HG03135 (cell line): Measurements from ENCODE around the gene PRRG1.
"Not testable (repeated sequence)": the region's sequence is repeated elsewhere in the genome, so short reads cannot be mapped to it uniquely, and the experiment has no call there.

ENCODE experiments used
- ATAC-seq: cut with Tn5 transposase; IDR thresholded peaks from one replicate; pipeline ENCODE4 v1.9.1; 2021; ENCODE audit warnings: mild to moderate bottlenecking, moderate library complexity; ENCODE audit not compliant: unreplicated experiment

The PRRG1 gene

DNA sequence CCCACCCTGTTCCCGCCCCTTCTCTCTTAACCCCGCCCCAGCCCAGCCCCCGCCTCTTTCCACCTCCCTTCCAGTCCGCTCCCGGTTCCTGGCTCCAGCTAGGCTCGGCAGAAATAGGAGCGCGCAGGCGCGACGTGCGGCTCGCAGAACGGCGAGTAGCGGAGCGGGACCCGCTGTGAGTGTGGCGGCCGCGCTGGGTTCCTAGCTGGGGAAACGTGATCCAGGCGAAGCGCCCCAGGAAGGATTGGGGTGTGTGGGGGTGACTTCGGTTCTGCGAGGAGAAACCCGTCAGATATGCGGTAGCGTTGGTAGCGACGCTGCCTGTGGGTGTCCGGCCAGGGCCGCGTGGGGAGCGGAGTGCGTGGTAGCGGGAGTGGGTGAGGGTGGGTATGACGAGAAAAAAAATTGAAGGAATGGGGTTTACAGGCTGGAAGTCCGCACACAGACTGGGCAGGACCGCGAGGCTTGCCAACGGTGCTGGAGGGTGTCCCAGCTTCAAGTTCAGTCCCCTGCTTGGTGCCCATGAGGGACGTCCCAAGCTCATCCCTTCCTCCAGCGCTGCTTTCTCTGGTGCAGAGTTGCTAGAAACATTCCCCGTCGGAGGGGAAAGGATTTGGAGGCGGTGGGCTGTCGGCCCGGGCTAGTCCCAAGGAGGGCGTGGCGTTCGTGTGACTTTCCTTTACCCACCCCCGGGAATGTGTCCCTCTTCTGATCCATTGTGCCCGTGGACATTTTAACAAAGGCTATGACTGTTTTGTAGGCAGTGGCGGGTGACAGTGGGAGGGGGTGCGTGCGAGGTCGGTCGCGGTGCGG is at the start of gene PRRG1:
Gene PRRG1 (plus strand): TSS at position 144 of the 813 bp plus-strand sequence. CDS start 56,886 bp downstream, outside the sequence.
- ATAC-seq = no peak

DNA sequence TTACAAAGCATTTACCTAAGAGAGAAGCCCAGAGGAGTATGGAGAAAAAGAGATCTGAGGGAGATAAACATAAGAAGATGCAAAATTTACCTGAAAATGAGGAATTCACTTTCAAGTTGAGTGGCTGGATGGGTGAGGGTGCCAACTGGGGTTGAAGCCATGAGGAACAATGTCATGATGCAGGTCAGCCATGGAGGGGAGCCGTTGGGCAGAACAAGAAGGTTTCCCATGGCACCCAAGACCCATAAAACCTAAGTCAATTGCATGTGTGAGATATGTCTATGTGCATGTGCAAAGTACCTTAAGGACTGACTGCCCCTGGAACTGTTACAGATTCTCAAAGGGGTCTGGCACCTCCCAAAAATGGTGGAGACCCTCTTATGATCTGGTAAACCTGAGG is 46.6 kb upstream of the PRRG1 start:
- ATAC-seq = no peak

DNA sequence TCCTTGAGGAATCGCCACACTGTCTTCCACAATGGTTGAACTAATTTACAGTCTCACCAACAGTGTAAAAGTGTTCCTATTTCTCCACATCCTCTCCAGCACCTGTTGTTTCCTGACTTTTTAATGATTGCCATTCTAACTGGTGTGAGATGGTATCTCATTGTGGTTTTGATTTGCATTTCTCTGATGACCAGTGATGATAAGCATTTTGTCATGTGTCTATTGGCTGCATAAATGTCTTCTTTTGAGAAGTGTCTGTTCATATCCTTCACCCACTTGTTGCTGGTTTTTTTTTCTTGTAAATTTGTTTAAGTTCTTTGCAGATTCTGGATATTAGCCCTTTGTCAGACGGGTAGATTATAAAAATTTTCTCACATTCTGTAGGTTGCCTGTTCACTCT is 43.9 kb upstream of the PRRG1 start:
- not testable (repeated sequence) for ATAC-seq

DNA sequence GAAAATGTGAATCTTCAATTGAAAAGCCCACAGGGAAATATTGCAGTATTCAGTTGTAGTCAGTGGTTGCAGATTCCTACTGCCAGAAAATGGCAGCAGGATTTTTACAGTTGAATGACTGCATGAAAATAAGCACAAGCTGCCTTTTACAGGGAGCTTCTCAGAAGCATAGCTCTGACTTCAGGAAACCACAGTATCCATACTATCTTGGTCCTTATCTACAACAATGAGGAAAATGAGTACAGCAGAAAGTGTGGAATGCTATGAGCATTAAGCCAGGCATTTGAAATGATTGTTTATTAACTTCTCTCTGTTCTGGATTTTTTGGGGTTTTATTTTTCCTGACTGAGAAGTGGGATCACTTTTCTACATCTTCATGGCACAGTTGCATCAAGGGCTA is 34.6 kb upstream of the PRRG1 start:
- no peak for ATAC-seq

DNA sequence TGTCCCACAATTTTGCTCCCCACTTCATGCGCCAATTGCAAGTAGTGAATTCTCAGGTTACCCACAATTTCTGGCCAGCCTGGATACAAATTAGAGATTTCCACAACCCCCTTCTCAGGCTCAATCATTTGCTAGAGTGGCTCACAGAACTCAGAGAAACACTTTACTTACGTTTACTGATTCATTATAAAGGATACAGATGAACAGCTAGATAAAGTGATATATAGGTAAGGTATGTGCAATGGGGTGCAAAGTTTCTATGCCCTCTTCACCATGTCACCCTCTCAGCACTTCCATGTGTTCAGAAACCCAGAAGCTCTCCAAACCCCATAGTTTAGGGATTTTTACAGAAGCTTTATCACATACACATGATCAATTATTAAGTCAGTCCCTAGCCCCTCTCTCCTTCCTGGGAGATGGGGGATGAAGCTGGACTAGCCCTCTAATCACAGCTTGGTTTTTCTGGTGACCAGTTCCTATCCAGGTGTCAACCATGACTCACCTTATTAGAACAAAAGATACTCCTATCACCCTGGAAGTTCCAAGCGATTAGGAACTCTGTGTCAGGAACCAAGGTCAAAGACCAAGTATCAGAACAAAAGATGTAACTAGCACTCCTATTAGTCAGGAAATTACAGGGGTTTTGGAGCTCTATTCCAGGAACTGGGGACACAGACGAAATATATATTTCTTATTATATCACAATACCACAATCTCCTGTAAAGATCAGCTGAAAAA is 33.5 kb upstream of the PRRG1 start:
- ATAC-seq = no peak

DNA sequence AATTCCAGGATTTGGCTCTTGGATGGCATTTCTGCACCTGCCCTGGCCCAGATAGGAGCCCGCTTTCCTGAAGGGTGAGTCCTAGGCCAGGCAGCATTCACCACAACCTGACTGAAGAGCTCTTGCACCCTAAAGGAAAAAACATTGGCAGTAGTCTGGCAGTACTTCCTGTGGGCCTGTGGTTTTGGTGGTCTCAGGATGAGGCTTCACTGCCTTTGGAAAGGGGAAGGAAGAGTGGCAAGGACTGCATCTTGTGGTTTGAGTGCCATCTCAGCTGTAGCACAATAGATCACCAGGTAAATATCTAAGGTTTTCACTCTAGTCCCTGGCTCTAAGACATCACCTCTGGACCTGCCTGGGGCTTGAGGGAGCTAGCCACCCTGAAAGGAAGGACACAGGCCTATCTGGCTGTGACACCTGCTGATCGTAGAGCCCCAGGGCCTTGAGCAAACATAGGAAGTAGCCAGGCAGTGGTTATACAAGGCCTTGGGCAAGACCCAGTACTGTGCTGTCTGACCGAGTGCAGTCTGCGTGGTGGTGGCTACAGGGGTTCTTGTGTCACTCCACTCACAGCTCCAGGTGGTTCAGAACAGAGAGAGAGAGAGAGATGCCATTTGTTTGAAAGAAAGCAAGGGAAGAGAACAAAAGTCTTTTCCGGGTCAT is 28.5 kb upstream of the PRRG1 start:
- ATAC-seq = no peak

DNA sequence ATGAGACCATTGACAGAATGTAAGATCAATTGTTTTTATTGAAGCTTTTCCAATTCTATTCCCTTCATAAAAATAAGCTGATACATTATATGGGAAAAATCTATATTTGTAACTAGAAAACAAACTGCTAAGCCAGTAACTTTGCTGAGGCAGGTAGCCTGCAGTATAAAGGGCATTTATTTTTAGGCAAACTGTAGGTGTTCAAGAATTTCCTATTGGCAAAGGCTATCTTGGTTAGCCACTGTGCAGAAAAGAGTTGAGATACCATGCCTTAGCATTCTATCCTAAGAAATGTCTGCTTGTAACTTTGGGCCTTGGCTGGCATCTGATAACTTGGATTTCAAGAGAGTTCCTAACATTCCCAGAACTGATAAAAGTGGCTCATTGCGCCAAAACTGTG is 18.5 kb upstream of the PRRG1 start:
- ATAC-seq = no peak

DNA sequence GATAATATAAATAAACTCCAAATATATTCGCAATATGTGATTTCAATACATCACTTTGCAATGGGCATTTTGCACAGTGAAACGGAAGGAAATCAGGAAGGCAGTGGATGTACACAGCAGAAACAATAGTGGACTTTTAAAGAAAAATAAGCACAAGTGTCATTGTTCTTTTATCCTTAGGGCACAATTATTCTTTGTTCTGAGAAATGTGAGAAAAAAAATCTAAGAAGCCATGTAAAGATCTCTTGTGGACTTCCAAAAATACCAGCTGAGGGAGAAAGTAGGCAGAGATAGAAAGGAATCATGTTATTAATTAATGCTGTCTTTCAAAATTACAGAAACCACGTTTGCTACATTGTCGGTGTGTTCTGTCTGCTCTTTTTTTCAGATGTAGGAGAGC is 17.6 kb upstream of the PRRG1 start:
- ATAC-seq = no peak

DNA sequence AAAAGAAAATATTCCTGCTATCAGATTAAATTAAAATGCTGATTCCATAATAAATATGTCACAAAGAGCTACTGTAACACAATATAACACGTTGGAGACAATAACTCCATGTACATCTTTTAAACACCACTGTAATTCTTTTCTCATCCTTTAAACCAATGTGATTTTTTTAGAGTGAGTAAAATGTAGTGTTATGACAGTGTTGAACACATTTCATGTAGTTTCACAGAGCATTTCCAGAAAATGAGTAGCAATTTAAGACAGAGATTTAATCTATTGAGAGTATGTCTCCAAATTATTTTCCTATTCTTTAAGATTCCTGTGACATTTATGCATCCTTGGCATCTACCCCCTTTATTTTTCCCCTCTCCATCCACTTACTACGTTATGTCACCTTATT is 17.1 kb upstream of the PRRG1 start:
- no peak for ATAC-seq

DNA sequence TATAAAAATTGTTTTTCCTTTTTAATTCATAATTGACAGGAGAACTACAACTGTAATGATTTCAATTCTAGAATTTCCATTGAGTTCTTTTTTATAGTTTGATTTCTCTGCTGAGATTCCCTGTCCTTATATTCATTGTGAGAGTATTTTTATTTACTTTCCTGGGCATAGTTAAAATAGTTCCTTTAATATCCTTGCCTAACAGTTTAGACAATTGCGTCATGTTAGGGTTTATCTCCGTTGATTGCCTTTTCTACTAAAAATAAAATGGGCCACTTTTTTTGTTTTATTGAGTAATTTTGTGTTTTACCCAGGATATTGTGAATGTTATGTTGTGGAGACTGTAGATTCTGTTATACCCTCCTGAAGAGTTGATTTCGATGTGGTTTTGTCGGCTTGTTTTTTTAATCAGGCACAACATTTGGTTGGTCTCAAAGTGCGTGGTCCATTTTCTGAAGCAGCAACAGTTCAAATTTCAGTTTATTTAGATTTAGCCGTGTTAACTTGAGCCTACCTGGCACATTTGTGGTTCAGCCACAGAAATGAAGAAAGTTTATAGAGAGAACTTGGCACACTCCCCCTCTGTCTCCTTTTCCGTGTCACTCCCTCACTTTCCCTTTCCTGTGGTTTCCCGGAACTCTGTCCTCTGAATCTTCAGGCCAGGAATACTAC is 16.0 kb upstream of the PRRG1 start:
- no peak for ATAC-seq

DNA sequence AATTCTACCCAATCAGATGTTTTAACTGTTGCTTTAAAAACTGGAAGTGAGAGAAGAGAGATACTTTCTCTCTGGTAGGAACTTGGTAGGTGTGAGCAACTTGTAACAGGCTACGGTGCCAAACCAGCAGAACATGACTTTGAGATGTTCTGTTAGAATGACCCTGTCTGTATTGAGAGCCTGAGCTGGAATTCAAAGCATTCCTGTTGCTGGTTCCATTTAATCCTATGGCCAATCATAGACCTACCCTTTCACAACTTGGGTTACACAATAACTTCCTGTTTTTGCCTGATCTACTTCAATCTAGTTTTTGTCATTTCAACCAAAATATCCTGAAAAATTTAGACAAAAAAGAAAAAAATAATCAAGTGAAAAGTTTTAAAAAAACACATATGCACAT is 1.7 kb upstream of the PRRG1 start:
- no peak for ATAC-seq

DNA sequence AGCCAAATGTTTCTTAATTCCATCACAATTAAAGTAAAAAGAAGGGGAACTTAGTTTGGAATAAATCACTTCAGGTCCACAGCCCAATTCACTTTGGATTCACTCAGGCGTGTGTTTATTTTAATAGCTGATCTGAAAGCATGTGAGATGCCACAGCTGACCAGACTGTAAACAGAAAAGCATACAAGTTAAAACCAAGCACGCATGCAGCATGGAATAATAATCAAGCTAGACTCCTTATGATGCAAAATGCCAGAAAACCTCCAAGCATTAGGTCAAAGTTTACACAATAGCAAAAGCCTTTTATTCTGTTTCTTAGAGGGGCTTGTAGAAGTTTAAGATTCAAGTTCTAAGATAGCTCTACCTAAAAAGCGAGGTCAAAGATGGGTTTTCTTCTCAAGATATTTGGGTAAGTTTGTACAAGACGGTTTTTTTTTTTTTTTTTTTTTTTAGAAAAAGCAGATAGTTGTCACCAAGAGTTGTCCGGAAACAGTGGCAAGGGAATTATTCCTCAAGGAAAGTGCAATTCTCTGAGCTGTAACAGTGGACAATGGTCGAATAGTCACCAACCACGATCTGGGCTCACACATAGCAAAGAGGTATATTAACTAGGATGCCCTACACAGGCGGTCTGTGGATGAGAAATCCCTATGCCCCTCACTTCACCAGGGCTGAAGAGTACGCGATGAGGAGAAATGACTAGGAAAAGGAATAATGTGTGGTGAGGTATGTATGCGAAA is 763 bp upstream of the PRRG1 start:
- no peak for ATAC-seq

DNA sequence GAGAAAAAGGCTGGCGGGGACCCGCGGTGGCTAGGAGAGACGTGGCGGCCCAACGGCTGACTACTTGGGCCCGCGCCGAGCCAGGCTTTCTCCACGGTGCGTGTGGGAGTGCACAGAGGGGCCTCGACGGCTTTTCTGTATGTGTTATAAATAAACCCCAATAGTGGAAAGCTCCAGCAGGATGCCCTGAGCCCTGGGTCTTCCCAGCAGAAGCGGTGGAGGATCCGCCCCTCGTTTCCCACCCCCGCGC is 268 bp upstream of the PRRG1 start:
- ATAC-seq = no peak

DNA sequence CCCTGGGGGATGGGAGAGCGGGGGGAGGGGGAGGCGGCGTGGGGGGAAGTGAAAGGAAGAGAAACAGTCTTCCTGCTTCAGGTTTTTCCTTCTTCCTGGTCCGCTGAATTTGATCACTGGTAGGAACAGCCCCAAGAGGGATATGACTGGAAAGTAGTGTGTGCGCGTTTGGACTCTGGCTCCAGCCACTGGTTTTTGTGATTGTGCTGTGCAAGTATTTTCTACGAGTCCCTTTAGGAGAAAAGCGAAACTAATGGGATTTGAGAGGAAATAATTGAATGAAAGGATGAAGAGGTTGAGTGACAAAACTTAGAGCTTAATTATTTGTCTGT is 836 bp downstream of the PRRG1 start:
- ATAC-seq = no peak

DNA sequence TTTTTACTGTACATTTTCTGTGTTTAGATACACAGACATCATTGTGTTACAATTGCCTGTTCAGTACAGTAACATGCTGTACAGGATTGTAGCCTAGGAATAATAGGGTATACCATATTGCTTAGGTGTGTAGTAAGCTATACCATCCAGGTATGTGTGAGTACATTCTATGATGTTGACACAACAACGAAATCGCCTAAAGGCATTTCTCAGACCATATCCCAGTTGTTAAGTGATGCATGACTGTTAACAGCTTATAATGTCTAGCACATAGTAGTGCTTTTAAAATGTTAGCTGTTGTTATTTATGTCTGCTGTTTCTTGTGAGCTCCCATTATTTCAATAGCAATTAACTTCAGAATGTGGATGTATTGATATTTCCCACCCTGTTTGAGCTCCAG is 4.5 kb downstream of the PRRG1 start:
- ATAC-seq = no peak

DNA sequence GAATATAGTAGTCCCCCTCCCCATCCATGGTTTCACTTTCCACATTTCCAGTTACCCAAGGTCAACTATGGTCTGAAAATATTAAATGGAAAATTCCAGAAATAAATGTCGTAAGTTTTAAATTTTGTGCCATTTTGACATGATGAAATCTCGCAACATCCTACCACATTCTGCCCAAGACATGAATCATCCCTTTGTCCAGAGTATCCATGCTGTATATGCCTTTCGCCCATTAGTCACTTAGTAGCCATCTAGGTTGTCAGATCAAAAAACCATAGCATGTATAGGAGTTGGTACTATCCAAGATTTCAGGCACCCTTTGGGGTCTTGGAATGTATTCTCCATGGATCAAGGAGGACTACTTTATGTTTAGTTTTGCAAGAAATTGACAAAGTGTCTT is 8.3 kb downstream of the PRRG1 start:
- ATAC-seq = no peak

DNA sequence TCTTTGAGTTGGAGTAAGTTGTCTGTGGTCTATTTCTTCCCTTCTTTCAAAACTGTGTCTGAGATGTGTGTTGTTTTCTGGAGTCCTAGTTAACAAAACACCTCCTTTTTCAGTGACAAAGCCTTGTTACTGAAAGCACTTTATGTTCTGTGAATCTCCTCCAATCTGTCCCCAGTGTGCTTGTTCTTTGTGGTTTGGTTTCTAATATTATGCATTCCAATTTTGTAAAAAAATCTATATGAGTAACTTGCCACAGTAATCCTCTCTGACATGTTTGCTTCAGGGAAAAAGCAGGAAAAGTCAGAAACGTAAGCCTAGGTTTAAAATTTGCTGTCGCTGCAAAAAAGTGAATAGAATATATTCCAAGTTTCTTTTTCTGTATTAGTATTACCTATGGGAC is 12.4 kb downstream of the PRRG1 start:
- ATAC-seq = no peak

DNA sequence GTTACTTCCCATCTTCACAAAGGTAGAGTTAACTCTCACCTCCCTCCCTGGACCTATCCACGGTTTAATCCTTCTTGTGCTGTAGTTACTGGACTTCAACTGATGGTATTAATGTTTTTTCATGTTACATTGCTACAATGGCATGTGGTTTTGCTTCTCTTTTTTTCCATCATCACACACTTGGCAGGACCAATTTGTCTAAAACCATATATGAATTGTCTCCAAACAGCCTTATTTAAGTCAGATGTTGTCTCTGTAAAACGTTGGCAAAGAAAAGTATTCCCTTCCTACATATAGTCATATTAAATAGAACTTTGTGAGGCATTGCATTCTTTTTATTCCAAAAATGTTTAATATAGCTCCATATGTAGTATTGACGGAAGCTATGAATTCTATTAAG is 15.5 kb downstream of the PRRG1 start:
- ATAC-seq = no peak

DNA sequence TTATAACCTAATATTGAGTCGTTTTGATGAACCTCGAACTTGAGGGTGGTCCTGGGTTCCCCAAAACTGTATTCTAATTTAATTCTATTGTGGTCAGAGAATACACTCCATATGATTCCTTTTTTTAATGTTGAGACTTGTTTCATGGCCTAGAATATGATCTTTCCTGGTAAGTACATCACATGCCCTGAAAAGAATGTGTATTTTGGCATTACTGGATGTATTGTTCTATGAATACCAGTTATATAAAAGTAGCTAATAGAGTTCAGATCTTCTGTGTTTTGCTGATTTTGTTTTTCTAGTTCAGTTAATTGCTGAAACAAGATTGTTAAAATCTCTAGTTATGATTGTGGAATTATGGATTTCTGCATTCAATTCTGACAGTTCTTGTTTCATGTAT is 18.8 kb downstream of the PRRG1 start:
- ATAC-seq = no peak

DNA sequence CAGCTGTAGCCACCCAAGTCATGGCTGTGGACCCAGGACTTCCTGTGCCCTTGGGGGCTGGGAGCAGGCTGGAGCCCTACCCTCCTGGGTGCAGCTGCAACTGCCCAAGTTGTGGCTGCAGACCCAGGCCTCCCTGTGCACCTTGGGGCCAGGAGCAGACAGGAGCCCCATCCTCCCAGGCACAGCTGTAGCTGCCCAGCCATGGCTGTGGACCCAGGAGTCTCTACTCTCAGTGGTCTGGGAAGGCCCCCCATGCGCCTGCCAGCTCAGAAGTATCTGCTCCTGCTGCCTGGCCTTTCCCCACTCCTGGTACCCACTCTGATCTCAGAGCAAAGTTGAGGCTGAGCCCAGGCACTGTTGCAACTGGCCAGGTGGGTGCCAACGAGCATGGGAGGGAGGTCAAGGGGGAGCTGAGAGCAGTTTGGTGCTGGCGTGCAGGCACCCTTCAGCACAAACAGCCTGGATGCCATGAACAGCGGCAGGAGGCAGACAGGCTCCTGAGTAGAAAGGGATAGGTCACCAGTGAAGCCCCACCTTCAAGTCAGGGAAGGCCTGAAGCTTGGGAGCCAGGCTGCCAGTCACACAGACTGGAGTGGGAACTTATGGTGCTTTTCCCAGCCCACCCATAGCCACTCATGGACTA is 21.5 kb downstream of the PRRG1 start:
- no peak for ATAC-seq

DNA sequence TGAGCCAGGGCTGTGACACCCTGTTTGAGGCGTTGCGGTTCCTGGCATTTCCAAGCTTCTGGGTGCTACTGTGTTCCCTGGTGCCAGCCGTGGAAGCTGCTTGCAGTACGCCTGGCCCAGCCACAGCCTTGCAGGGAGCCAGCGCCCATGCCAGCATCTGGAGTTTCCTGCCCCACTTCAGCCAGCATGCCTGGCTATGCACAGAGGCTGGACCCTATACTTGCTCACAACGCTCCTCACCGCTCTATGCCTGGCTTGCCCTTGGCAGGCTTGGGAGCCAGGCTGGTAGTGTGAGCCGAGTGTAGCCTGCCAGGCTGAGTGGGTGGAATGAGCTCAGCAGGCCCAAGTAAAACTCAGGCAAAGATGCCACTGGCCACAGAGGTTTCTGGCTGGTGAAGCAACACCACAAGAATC is 22.4 kb downstream of the PRRG1 start:
- ATAC-seq = no peak
